HG03378 (cell line): ENCODE data around the gene FAM3A.

Experiments used
- ATAC-seq: cut with Tn5 transposase; IDR thresholded peaks from one replicate; pipeline ENCODE4 v1.9.1; 2021; ENCODE audit warnings: mild to moderate bottlenecking, moderate library complexity; ENCODE audit not compliant: unreplicated experiment

FAM3A gene

GRCh38 chrX:154462396-154462795 is 53.6 kb downstream of the FAM3A start:
- ATAC-seq, result no peak

- no peak for ATAC-seq
Observed at GRCh38 chrX:154460326-154460725, 55.7 kb downstream of the FAM3A start.

GRCh38 chrX:154459832-154460231 is 56.2 kb downstream of the FAM3A start:
- no peak for ATAC-seq

GRCh38 chrX:154458954-154459778 is 56.9 kb downstream of the FAM3A start:
- ATAC-seq, result no peak

- ATAC-seq, result no peak
Observed at GRCh38 chrX:154458116-154458953, 57.7 kb downstream of the FAM3A start, which contains the start of gene PLXNA3. Gene PLXNA3 (plus strand): TSS chrX:154458281. CDS start chrX:154460184, 1,903 bp downstream.

- no peak for ATAC-seq
Observed at GRCh38 chrX:154457491-154458115, 58.4 kb downstream of the FAM3A start.
